GM12875 (cell line): ENCODE results near the gene ZBTB16.

Experiments used
- H3K4me3 ChIP-seq: one replicate; pipeline ENCODE4 v1.5.1; 2011; ENCODE audit warnings: low read depth, low read length, control low read depth
- CTCF ChIP-seq: IDR thresholded peaks from 2 replicates; pipeline ENCODE4 v1.5.1; 2011; ENCODE audit warnings: low read depth, mild to moderate bottlenecking, control low read depth, inconsistent platforms, low read length, moderate library complexity, borderline replicate concordance; ENCODE audit not compliant: insufficient read depth

The ZBTB16 gene

GRCh38 chr11:114082415-114082748 lies 22.9 kb downstream of the ZBTB16 start:
- TF ChIP-seq CTCF = no peak
- no peak overlapping the region for H3K4me3 ChIP-seq

- H3K4me3 ChIP-seq = no peak overlapping the region
- no peak for TF ChIP-seq CTCF
Measured at GRCh38 chr11:114082767-114083181, 23.3 kb downstream of the ZBTB16 start.

GRCh38 chr11:114083391-114084252 lies 24.1 kb downstream of the ZBTB16 start:
- no peak overlapping the region for H3K4me3 ChIP-seq
- TF ChIP-seq CTCF = no peak

DNA sequence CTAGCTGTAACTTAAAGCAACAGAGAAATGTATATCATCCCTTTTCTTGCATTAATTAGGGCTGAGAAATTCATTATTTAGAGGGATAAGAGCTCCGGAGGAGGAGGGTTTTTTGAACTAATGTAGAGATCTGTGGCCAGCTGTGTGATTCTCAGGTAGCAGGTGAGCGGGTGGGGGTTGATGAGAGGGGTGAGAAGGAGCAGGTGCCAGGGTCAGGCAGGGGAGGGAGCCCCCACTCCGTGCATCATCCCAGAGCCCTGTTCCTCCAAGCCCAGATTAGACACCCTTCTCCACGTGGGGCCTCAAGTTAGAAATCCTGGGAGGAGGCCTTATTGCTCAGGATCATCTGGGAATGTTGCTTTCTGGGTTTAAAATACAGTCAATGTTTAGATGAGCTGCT lies 24.9 kb downstream of the ZBTB16 start:
- TF ChIP-seq CTCF = no peak
- no peak overlapping the region for H3K4me3 ChIP-seq

DNA sequence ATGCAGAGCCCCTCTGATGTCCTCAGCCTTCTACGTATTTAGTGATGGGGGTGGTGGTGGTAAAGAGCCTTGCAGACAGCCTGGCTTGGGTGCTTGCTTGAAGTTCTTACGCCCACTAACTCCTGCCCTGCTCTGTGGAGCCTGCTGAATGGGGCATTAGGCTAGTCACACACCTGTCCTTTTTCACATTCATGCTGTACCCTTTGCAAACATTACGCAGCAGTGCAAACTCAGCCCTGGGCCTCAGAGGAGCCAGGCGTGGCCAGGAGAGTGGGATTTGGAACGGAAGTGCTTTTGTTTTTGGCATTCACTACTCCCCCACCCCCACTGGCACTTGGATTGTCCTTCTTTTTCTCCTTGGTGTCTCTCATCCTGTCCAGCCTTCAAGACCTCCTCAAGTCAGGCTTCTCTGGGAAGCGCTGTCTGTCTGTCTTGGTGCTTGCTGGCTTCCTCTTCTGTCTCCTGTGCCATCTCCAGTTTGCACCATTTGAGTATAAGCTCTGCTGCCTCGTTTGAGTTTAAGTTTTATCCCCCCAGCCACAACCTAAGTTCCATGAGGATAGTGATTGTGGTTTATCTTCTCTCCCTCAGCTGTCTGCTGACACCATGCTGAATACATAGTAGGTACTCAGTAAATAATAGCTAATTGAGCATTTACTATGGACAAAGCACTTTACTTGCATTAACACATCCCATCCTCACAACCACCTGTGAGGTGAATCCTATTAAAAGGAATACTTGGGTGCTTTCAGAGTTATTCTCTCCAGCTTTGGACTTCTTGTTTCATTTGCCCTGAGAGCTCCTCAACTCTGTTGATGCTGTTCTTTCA lies 26.7 kb downstream of the ZBTB16 start:
- H3K4me3 ChIP-seq = no peak overlapping the region
- TF ChIP-seq CTCF = no peak

DNA sequence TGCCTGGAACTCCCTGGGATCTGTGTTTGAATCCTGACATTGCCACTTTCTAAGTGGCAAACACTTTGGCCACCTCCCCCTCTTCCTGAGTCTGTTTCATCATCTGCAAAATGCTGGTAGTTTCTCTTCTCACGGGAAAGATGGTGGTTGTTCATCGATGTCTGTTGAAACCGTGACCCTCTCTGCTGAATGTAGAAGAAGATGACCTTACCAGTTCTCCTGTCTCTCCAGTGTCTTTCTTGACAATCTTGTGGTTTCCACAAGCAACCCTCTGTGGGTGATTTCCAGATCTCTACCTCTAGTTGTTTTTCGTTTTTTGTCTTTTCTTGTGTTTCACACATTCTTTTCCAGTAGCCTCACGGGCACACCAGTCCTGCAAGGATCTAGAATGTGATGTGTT lies 27.5 kb downstream of the ZBTB16 start:
- H3K4me3 ChIP-seq = no peak overlapping the region
- no peak for TF ChIP-seq CTCF
